Activated T-cell treated with anti-CD3 and anti-CD28 coated beads, Interleukin-2, amount 50 U/mL, for 1 hour (primary cell): Measurements from ENCODE around the gene PYGL.
"Not testable (repeated sequence)": the region's sequence is repeated elsewhere in the genome, so short reads cannot be mapped to it uniquely, and the experiment has no call there.

Experiments
- DNase-seq: peaks from one replicate; pipeline ENCODE4 v3.0.0-alpha.2; 2020

PYGL gene

DNA sequence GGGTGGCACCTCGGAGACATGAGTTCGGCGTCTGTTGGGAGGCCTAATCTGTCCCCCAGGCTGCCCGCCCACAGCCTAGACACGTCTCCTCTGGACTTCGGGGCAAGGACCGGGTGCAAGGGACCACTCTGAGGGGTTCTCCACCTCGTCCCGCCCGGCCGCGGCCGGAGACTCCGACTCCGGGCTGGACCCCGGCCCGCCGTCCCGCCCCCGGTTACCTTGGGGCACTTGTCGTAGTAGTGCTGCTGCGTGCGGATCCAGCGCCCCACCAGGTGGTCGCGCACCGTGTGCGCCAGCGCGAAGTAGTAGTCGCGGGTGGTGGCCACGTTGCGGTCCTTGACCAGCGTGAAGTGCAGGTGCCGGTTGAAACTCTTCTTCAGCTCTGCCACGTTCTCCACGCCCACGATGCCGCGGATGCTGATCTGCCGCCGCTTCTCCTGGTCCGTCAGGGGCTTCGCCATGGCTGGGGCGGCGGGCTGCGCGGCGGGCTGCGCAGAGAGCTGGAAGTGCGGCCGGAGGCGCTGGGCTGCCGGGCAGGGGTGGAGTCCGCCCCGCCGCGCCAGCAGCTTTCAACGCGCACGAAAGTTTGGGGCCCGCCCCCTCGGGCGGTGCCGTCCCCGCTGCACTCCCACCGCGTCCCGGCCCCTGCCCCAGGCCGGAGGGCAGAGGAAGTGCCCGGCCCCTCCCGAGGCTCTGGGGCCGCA lies at the start of gene PYGL:
PYGL (minus strand) TSS at position 541 of the 704 bp plus-strand sequence; CDS start at position 461, 80 bp downstream.
- peak; percentile 28 for DNase-seq

DNA sequence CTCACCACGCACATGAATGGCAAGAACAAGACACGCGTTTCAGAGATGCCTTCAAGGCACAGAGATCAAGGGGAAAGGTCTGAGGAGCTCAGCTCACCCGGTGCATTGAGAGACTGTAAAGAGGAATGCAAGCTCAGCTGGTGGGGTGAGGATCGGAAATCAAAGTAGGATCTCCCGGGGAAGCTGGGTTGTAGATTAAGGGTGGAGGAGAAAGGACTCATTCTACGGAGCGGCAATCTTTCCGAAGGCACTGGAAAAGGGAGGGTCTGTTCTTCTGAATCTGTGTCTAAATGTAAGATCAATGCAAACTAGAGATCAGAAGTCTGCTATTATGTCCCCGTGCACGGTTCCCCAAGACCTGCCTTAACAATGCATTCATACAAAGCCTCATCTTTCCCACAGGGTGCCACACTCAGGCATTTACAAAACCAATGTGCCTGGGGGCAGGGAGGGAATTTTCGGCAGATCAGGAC lies 41.6 kb upstream of the PYGL start:
- DNase-seq, result no peak

DNA sequence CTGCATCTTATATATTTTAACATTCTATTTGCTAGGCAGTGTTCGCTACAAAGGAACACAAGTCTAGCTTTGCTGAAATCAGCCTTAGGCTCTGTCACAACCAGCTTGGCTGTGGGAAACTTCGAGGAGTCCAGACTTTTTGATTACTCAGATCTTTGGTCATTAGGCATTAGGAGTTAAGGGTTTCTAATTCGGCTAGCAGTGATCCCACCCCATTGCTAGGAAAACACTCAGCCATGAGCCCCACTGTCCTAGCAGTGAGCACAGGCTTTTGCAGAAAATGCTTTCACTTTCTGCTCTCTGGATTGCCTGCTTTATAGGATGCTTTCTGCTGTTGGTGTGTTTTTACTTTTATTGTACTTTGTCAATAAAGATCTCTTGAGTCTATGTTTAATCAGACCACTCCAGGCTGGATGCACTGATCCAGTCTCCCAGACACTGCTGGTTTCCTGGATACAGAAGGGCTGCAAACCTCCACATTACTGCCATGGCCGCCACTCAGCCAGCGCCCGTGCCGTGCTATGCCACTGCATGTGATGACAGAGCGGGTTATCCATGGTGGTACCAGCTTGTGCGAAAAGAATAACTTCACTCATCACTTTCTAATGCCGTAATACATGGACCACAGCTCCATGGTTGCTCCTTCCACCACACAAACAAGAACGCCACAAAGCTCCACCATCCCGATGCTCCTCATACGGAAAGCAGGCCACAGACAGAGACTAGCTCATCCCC lies 41.0 kb upstream of the PYGL start:
- DNase-seq, result no peak

DNA sequence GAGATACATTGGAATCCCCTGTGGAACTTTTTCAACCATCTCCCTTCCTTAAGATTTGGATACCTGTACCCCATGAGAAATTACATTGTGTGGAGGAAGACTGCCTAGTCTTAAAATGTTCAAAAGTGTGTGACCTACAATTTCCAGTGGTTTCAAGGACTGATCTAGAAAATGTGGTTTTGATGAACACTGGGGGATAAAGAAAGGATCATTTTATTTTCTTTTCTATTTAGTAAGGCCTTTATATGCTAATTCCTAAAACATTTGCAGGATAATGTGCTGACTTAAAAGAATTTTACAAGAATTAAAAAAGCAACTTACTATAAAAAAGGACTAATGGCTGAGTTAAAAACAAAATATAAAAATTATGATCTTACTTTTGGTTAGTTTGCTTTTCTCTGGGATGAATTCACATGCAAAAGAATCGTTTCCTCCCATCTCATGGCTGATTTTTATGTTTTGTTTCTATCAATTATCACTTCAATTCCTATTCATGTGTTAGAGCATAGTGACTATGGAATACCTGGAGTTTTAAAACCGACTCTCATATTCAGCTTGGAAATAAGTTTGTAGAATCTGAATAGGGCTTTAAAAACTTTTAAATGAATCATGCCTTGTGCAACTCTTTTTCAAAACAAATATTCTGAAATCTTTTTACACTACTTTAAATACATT lies 39.9 kb upstream of the PYGL start:
- no peak for DNase-seq

DNA sequence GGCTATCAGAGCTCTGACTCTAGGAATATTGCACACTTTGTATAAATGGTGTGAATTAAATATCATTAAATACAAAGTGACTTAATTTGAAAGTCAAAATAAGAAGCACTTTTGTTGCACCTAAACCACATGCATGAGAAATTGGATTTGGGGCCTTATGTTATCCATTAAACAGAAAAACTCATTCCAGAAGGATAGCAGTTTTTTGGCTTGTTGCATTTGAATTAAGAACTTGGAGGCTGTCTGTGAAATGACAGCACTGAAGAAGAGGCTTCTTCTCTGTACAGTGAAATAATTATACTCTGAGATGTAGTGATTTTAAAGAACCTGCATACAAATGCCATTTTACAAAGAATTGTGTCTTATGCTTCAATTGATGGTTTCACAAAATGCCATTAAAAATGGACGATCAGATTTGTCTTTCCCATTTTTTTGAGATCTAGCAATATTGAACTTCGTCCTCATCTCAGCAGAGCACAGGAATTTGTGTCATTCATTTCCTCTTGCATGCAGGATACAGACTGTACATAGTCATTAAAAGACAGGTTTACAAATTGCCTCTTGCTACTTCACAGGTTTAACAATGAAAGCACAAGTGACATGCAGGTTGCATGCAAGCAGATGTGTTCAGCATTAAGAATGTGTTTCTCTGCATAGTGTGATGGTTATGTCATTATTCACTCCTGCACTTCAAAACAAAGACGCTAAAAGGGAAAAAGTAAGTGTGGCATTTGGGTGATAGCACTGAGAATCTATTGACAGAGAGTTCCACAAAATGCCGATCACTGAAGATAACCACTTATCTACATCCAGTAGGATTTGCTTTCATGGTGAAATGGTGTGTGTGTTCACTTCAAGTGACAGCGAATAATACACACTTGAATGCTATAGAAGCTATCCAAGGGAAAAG lies 35.9 kb upstream of the PYGL start:
- no peak for DNase-seq

DNA sequence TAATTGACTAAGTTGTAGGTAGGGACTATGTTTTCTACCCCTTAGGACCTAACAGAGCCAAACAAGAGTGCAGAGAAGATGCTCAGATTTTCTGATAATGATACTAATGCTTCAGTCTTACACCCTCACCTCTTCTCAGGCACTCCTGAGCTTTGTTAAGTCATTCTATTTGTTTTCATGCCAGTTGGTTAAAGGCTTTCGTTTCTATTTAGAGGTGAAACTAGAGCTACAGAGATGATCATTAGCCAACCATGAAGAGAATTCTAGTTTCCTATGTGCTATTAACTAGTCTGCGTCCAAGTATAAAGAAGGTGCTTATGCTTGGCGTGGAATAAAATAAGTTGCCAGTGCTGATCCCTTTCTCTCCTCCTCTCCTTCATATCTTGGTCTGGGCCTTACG lies 34.6 kb upstream of the PYGL start:
- DNase-seq, result no peak

DNA sequence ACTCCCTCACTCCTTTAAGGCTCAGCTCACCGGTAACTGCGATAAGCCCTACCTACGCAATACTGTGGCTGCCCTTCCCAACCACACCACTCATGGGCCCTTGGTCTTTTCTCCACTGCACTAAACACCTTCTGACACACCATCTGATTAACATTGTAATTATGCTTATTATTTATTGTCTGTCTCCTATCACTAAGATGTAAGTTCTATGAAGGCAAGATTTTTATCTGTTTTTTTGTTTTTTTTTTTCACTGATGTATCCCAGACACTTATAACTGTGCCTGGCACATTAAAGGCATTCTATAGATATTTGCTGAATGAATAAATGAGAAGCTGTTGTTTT lies 34.2 kb upstream of the PYGL start:
- DNase-seq, result no peak

DNA sequence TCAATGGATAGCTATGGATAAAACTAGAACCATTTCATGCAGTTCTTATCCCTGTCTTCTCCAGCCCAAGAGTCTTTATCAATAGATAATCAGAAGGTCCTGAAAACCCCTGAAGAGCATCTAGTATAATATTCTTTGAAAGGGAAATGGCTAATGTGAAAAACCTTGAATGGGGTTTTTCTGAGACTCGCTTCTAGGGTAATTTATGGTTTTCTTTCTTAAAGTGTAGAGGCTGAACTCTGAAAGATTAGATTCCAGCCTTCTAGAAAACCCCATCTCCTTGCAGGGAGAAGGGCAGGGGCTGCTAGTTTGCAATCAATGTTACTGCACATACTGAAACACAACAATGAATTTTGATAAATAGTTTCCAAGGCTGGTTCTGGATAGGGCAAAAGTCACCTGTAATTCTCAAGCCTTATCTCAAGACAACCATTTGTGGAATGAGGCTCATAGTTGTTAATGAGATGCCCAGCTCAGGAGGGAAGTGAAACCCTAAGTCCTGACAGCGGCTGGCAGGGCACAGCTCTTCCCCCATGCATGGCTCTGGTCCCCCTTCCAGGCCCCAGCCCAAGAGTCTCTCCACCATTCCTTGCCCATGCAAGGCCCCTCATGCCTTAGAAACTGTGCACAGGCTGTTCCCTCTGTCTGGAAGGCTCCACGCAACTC lies 33.7 kb upstream of the PYGL start:
- no peak for DNase-seq

DNA sequence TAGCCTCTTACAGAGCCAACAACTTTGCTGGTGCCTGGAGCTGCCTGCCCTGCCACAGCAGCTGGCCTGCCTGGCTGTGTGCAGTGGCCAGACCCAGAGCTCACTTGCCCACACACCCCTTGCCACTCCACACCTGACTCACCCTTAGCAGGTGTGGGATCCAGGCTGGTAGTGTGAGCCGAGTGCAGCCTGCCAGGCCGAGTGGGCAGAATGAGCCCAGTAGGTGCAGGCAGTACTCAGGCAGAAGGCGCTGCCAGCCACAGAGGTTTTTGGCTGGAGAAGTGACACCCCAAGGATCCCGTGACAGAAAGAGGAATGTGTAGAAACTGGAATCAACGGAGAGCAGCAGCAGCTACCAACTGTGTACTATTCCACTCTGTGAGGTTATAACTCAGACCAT lies 29.8 kb upstream of the PYGL start:
- no peak for DNase-seq

DNA sequence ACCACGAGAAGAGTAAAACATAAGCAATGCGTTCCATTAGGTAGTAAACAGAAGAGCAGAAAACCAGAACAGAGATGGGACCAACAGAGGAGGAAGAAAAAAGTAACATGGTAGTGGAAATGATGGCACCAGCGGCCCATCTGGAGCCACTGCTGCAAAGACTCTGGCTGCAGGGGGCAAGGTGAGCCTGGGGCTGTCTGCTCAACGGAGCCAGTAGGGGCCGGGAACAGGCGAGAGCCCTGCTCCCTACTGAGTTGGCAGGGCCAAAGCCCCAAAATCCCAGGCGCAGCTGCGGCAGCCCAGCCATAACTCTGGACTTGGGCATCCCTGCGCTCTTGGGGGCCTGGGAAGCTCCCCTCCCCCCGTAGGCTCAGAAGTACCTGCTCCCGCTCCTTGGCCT lies 28.5 kb upstream of the PYGL start:
- no peak for DNase-seq

DNA sequence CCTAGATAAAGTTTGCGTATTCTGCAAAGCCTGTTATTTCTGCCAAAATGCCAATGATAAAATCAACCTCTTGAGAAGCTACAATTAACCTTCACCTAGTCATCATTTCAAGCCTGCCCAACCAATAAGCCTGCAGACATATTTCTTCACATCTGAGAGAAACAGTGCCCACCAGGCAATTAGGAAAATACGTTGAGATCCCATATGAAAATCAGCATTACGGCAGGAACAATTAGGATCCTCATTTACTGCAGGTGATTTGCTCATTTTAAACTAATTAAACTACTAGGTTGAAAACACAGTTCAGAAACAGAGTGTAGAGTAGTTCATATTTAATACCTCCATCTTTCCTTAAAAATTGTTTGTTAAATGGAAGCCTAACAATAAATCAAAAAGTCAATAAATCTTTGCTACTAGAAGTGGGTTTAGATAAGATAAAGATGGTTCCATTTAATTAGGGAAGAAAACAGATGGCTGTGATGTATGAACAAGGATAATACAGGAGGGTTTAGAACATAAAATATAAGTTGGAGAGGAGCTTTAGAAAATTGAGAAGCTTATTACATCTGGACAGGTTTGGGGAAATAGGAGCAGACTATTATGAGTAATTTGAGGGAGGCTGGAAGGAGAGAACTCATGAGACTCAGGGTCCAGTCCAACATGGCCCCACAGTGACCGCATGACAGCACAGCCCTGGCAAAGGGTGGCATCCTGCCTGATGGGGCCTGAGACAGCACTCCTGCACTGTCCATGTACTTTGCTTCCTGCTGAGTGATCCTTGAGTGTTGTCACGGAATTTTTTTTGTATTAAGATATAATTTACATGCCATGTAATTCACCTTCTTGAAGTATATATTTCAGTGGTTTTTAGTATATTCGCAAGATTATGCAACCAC lies 26.9 kb upstream of the PYGL start:
- DNase-seq, result no peak

DNA sequence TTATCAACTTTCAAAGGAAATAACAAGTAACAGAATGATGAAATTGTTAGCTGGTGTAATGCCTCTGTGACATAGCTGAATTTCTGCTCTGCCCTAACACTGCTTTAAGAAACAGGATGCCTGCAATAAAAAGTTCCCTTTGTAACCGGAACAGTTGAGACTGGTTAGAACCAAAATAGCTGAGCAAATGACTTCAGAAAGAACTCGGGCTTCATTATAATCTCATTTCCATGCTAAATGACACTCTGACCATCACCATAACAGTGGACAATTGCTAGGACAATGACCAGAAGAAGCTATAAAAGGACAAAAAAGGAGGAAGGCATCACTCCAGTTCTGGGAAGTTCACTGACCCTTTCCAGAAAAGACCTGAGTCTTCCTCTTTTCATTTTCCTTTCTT lies 23.5 kb upstream of the PYGL start:
- no peak for DNase-seq

DNA sequence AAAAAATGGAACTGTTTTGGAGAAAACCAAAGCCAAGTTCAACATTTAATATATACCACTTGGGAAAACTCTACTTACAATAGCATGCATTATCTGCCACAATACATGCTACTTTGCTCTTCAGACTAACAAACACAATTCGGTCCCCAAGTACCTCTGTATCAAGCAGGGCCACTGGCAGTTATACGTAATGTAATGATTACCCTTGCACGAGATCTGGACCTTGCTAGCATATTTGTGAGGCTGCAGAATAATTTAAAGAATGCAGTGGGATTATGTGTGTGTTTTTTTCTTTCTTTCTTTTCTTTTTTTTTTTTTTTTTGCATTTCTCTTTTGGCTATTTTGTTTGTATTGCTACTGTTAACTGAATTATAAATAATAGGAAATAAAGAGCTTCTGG lies 22.8 kb upstream of the PYGL start:
- no peak for DNase-seq

DNA sequence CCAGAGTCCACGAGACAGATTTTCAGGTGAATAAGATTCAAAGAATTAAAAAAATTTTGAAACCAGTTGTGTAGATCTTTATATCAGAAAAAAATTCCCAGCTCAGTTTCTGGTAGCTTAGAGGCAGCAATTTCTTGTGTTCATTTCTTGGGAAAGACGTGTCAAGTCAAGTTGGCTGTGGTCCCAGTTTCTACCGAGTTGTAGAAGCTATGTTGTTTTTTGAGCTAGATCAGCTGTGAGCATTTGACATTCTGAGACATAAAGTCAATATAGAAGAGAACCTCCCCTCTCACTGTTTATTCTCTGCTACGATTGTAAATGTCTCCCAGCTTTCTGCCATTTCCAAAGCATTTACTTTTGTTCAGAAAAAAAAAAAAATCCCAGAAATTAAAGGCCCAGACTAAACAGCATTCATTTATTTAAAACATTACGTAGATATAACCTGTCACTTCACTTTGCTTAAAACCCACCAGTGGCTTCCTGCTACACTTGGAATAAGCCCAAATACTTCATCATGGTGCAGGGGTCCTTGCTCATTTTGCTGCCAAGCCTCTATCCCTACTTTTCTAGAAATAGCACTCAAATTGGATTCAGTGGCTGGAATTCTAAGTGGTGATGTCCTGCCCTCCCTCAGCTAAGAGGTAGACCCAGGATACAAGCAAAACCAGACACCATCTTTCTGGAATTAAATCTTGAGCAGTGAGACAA lies 20.6 kb upstream of the PYGL start:
- no peak for DNase-seq

DNA sequence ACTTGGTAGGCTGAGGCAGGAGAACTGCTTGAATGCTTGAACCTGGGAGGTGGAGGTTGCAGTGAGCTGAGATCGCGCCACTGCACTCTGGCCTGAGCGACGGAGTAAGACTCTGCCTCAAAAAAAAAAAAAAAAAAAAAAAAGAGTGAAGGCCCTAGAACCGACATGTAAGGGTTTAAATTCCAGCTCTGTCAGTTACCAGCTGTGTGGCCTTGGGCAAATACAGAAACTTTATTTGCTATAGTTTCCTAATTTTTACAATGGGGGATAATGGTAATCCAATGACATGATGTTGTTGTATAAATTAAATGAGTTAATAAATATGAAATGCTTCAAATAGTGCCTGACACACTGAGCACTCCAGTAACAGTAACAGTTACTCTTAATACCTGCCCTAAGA lies 19.6 kb upstream of the PYGL start:
- DNase-seq, result no peak

DNA sequence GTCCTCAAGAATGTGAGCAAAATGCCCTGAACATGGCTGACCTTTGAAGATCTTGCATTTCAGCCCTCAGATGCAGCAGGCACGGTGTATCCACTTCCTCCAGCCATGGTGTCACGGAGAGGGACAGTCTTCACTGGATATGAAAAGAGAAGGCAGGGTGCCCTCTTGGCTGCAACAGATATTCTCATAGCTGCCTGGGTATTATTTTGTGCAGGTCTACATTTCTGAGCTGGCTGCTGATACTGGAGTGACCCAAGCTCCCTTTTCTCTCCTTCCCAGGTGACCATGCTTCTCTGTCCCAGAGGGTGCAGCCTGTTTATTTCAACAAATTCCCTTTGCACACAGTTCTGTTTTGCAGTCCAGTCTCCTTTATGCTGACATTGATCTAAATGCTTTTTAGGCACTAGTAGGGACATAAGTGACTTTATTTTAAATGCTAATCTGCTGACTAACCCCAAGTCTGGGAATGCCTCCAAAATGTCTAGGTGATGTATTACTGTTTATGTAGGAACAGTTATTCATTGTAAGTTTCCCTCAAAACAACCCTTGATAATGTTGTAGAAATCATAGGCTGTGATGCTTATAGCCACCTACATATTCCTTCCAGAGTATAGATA lies 17.4 kb upstream of the PYGL start:
- DNase-seq, result no peak

DNA sequence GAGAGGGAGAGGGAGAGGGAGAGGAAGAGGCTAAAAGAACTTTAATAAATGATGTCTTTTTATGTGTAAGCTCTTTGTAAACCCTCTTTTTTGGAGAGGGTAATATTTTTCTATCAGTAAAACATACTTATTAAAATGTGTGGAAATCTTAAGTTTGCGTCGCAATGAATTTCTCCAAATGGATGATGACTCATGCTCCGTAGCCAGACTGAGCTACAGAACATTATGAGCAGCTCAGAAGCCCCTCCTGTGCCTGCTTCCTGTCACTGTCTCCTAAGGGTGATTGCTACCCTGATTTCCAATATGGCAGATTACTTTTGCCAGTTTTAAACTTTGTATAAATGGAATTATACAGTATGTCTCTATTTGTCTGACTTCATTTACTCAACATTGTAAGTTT lies 13.0 kb upstream of the PYGL start:
- no peak for DNase-seq

DNA sequence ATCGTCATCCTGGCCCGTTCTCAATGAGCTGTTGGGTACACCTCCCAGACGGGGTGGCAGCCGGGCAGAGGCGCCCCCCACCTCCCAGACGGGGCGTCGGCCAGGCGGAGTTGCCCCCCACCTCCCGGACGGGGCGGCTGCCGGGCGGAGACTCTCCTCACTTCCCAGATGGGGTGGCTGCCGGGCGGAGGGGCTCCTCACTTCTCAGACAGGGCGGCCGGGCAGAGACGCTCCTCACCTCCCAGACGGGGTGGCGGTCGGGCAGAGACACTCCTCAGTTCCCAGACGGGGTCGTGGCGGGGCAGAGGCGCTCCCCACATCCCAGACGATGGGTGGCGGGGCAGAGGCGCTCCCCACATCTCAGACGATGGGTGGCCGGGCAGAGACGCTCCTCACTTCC lies 12.1 kb upstream of the PYGL start:
- not testable (repeated sequence) for DNase-seq

DNA sequence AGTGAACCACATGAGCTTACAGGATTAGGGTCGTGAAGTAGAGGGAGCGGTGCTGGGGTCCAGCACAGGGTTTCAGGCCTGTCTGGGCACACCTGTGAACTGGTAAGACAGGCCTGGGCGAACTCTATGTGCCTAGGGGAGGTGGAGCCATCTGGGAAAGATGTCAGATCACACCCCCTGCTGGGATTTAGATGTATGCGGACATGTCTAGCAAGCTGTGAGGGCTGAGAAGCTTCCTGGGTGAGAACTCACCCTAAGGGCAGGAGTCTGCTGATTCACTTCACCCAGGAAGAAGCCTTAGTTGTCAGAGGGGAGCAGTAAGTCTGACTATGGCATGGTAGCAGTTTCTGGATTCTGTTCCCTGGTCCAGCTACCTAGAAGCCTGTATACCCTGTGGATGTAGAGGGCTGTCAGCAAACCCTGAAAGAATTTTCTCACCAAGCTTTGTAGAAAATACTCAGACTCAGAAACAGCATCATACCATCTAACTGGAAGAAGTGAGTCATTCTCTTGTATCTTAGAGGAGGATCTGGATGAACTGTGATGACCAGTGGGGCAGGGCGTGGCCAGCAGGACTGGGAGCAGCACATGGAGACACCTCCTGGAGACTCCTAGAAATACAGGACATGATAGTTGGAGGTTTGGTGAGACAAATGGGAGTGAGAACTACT lies 11.2 kb upstream of the PYGL start:
- DNase-seq, result no peak
